ENCODE measurements around the gene APOA4. TPM values are rescaled to one million over a fixed set of nuclear protein-coding genes. Genes with fewer than 3 reads are reported as not detected.

Gene APOA4
- total and polyA plus RNA-seq, 2 of the 13 experiments (the other 11 are each of a cell fraction or from before 2014, with no cell fraction given), result 3.8 to 7.2 TPM

- TF ChIP-seq TRIM22 (IDR thresholded peaks at IDR 0.05) (no peak), NR0B2 (CRISPR knock-in tag; IDR thresholded peaks at IDR 0.05) (no peak), CEBPB (IDR thresholded peaks at IDR 0.05; ENCODE audit: borderline replicate concordance, low read depth, low read length) (peak; percentile 97), CSRNP1 (CRISPR knock-in tag; IDR thresholded peaks at IDR 0.05) (no peak), THAP8 (CRISPR knock-in tag; IDR thresholded peaks at IDR 0.05; ENCODE audit: borderline replicate concordance) (no peak), TRAFD1 (CRISPR knock-in tag; IDR thresholded peaks at IDR 0.05; ENCODE audit: borderline replicate concordance) (no peak), KLF16 (CRISPR knock-in tag; IDR thresholded peaks at IDR 0.05) (peak in 1 of 2 experiments; percentile 59; a peak in 1 of 4 replicates), CC2D1A (CRISPR knock-in tag; IDR thresholded peaks at IDR 0.05) (no peak), ZNF710 (CRISPR knock-in tag; IDR thresholded peaks at IDR 0.05; ENCODE audit: borderline replicate concordance) (peak; percentile 78; the same call in 1 of the 2 replicates), ZNF788 (CRISPR knock-in tag; IDR thresholded peaks at IDR 0.05; ENCODE audit: borderline replicate concordance) (peak; percentile 56; the same call in 1 of the 2 replicates), NFRKB (IDR thresholded peaks at IDR 0.05) (no peak), ELF1 (CRISPR knock-in tag; IDR thresholded peaks at IDR 0.05) (peak; percentile 41; the same call in 1 of the 2 replicates), ZNF703 (CRISPR knock-in tag; IDR thresholded peaks at IDR 0.05; ENCODE audit: borderline replicate concordance) (peak; percentile 88; the same call in 1 of the 2 replicates), SYNCRIP (IDR thresholded peaks at IDR 0.05; ENCODE audit: insufficient read depth, low read depth, low read length) (no peak), ZBTB39 (CRISPR knock-in tag; IDR thresholded peaks at IDR 0.05) (peak; percentile 83; the same call in 1 of the 2 replicates), GPN1 (CRISPR knock-in tag; IDR thresholded peaks at IDR 0.05; ENCODE audit: borderline replicate concordance) (no peak), ZNF792 (CRISPR knock-in tag; IDR thresholded peaks at IDR 0.05) (no peak)
These were observed 14.6 kb downstream of the APOA4 start (continued) for GRCh38 chr11:116808262-116809175.

Data from HepG2 (cell line).